HG03378 (cell line): ENCODE results near the gene TREH.
"Not testable (repeated sequence)": the region's sequence is repeated elsewhere in the genome, so short reads cannot be mapped to it uniquely, and the experiment has no call there.

Source experiments
- ATAC-seq: cut with Tn5 transposase; IDR thresholded peaks from one replicate; pipeline ENCODE4 v1.9.1; 2021; ENCODE audit warnings: mild to moderate bottlenecking, moderate library complexity; ENCODE audit not compliant: unreplicated experiment

TREH gene

DNA sequence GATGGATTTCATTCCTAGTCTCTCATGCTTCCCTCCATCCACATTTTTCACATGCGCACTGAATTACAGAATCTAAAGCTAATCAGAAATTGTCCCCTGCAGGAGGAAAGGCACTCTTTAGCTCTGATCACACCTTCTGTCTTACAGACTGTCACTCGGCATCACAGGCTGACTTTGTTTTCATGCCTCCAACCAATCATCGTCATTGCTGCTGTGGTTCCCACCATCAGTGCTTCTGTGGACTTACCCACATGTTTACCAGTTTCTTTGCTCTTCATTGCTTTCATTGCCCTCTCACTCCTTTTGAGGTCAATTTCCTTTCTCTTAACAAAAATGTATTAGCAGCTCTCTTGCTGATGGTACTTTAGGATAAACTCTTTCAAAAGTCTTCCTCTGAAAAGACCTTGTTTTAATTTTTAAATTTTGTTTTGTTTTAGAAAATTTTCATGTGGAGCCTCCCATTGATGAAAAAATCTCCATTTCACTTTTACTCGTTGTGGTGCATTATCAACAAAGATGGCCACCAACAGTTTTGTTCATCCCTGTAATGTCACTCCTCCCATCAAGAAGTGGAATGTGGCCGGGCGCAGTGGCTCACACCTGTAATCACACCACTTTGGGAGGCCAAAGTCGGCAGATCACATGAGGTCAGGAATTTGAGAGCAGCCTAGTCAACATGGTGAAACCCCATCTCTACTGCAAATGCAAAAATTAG lies 20.2 kb upstream of the TREH start:
- no peak for ATAC-seq

DNA sequence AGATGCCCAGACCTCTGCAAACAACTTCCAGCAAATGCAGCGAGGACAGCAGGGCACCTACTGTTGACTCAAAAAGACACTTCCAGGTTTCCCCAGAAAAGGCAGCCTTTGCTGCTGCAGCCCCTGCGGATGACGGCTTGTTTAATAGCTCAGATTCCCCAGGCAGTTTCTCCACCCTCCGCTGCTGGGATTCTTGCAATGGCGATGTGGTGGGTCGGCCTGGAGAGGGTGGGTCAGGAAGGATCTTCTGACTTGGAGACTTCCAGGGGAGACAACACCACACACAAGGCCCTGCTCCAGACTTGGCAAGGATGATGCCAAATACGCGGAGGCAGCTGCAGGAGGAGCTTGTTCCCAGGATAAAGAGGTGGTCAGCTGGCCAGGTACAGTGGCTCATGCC lies 17.9 kb upstream of the TREH start:
- ATAC-seq: no peak

DNA sequence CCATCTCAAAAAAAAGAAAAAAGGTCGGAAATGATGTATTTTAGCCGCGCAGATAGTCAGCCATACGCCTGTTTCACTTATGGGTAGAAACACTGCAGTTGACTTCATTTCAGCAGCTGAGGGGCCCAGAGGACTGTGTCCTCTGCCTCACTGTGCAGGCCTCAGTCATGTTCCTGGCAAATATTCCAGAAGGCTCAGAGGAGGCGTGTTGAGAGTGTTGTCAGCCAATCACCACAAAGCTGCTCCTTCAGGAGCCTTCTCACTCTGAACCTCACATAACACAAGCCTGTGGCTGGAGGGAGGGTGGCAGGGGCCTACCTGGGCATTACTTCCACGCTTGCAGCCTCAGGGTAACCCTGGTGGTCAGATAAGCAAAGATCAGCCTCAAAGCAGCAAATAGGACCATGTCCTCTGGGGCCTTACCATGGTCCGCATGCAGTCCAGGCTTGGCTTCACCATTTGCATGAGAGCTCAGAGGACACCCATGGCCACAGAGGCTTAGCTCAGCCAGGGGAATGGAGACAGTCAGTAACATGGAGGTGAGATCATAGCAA lies 17.3 kb upstream of the TREH start:
- ATAC-seq: no peak

DNA sequence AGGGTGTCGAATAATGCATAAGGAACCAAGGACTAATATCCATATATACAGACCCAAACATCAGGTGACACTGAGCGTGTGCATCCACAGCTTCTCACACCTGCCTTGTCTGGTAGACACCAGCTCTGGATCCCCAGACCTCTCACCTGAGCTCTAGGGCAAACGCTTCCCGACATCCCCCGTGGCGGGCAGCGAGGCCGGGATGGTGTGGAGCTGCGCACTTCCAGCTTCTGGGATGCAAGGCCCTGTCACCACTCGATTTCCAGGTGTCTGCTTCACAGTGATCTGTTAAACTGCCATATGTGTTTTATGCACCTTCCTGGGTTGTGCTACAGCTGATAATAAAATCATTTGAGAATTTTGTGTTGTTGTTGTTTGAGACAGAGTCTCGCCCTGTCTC lies 15.3 kb upstream of the TREH start:
- ATAC-seq: no peak

DNA sequence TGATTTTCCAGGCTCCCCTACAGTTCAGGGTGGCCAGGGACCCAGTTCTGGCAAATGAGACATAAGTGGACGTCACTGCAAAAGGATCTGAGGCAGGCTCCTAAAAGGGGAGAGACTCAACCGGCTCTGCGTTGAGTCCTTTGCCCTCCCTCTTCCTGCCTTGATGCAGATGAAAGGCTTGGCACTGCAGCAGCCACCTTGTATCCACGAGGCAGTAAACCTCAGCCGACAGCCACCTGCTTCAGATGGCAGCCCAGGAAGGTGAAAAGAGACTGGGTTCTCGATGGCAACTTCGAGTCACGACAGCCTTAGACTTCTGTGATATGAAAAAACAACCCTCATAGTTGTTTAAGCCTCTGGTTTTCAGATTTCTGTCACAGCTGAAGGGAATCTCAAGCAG lies 14.7 kb upstream of the TREH start:
- no peak for ATAC-seq

DNA sequence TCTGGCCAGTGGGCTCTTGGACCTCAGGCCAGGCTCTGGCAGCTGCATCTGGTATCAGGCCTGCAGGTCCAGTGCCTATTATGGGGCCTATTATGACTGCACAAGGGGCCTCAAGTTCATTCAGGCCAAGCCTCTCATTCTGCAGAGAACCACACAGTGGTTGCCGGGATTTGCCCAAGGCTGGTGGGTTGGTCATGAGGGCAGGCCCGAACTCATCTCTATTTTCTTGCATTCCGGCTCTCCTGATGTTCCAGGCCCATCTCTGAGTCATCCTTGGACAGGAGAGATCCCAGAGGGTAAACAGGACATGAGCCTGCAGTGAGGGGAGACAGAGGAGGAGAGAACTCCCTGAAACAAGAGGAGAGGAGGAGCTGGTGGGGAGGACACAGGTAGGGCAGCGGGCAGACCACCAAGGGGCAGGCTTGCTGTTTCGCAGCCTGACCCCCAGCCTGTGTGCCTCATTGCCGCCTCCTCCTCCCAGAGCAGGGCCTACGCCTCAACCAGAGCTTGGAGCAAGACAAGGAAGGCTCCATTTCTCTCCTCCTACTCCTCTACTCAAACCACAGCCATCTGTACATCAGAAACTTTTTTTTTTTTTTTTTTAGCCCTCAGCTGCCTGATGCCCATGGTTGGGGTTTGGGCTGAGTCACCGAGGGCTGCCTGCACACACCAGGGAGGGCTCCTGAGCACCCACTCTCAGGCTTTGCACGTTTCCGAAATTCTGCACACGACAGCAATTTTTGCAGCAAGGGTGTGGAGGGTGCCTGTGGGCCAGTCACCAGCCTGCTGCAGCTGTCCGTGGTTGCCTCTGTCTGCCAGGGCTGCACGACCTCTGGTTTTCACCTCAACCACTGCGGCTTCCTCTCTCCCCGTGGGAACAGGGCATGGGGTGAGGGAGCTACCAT lies 12.7 kb upstream of the TREH start:
- no peak for ATAC-seq

DNA sequence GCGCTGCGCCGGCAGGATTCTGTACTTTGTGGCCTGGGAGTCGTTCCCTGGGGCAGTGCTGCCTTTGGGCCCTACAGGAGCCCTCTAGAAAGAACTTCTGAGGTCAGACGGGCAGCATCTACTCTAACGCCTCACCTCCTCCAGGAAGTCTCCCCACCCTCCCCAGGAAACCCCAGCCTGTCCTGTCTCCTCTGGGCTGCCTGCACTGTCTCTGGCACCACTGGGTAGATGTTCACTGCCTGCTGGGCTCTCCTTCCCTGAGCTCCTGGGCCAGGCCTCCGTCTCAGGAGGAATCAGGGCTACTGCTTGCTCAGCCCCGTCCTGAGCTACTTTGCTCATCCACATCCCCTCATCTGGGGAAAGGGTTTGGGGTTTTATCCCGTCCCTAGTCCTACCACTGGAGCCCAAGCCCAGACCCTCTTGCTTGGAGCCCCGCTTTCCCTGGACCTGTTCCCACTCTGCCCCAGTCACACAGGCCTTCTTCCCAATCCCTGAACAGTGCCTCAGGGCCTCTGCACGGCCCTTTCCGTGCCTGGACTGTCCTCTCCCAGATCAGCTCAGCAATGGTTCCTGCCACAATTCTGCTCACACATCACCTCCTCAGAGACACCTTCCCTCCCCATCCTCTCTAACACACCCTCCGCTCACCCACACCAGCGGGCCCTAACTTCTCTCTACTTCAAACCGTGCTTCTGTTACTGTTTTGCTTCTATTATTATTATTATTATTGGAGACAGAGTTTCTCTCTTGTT lies 11.3 kb upstream of the TREH start:
- no peak for ATAC-seq

DNA sequence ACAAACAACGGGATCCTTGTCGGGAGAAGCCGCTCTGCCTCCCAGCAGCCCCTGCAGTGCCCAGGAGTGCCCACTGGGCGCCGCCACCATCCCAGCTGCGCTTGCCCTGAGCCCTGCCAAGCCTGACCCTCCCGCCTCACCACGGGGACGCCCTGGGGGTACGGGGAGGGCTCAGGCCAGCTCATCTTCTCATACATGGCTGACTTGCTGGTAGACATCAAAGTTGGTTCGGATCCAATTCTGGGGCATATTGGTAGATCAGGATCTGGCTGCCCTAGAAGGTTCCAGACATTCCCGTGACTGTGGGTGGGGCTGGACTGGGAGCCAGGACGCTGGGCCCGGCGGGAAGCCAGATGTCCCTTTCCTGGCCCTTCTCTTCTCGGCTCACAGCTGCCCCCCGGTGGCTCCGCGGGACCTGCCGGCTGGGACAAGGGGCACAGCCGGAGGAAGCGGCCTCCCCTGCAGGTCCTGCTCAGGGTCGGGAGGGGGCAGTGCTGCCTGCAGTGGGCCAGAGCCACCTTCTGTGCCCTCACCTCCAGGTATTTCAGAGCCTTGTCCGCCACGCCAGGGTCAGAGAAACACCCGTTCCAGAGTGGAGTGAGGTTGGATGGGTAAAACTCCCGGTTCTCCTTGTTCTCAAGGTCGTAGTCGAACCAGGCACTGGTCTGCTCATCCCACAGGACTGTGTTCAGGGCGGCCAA lies 10.6 kb upstream of the TREH start:
- peak; percentile 48 for ATAC-seq

DNA sequence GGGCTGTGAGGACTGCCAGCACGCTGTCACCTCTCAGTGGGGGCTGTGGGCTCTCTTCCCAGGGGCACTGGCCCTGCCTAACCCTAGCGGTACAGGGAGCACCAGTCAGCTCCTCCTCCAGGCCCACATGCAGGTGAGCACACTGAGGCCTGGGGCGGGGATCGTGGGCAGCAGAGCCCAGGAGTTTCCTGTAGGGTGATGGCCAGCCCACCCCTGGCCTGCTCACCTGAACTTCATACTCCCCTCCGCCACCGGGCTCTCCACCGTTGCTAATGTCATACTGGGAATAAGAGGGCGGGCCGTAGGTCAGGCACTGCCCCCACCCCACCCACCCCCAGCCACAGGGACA lies 10.0 kb upstream of the TREH start:
- ATAC-seq: no peak

DNA sequence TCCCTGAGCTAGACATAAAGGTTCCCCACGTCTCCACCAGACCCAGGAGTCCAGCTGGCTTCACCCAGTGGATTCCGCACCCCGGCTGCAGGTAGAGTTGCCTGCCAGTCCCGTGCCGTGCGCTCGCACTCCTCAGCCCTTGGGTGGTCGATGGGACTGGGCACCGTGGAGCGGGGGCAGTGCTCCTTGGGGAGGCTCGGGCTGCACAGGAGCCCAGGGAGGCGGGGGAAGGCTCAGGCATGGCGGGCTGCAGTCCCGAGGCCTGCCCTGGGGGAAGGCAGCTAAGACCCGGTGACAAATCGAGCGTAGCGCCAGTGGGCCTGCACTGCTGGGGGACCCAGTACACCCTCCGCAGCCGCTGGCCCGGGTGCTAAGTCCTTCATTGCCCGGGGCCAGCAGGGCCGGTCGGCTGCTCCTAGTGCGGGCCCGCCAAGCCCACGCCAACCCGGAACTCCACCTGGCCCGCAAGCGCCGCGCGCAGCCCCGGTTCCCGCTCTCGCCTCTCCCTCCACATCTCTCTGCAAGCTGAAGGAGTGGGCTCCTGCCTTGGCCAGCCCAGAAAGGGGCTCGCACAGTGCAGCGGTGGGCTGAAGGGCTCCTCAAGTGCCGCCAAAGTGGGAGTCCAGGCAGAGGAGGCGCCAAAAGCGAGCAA lies 9.5 kb upstream of the TREH start:
- no peak for ATAC-seq

DNA sequence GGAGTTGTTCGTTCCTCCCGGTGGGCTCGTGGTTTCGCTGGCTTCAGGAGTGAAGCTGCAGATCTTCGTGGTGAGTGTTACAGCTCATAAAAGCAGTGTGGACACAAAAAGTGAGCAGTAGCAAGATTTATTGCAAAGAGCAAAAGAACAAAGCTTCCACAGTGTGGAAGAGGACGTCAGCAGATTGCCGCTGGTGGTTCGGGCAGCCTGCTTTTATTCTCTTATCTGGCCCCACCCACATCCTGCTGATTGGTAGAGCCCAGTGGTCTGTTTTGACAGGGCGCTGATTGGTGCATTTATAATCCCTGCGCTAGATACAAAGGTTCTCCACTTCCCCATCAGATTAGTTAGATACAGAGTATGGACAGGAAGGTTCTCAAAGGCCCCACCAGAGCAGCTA lies 8.9 kb upstream of the TREH start:
- ATAC-seq: not testable (repeated sequence)

DNA sequence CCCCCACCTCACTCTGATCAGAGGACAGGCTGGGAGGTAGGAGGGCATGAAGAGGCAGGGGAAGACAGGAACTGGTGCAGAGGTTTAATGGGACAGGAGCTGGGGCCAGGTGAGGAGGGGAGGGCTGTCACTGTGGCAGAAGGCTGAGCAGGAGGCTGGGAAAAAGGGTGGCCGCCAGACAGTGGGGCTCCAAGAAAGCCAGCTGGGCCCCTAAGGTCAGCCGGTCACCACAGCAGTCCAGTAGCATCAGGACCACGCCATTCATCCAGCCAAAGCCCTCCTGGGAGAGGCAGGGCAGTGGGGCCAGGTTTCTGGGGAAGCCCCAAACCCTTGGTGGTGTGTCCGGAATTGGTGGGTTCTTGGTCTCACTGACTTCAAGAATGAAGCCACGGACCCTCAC lies 8.5 kb upstream of the TREH start:
- no peak for ATAC-seq

DNA sequence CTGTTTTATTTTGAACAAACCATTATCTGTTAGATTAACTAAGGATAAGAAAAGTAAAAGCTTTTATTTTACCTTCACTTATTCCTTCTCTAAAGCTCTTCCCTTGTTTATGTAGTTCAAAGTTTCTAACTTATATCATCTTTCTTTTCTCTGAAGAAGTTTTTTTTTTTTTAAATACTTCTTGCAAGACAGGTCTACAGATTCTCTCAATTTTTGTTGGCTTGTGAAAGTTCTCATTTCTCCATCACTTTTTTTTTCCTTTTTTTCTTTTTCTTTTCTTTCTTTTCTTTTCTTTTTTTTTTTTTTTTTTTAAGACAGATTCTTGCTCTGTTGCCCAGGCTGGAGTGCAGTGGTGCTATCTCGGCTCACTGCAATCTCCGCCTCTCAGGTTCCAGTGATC lies 4.7 kb upstream of the TREH start:
- ATAC-seq: no peak

DNA sequence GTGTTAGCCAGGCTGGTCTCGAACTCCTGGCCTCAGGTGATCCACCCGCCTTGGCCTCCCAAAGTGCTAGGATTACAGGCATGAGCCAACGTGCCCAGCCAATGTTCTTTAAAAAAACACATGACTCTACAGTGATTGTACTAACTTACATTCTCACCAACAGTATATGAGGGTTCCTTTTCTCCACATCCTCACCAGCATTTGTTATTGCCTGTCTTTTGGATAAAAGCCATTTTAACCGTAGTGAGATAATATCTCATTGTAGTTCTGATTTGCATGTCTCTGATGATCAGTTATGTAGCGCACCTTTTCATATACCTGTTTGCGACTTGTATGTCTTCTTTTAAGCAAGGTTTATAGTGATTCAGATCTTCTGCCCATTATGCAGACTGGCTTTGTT lies 3.5 kb upstream of the TREH start:
- ATAC-seq: not testable (repeated sequence)

DNA sequence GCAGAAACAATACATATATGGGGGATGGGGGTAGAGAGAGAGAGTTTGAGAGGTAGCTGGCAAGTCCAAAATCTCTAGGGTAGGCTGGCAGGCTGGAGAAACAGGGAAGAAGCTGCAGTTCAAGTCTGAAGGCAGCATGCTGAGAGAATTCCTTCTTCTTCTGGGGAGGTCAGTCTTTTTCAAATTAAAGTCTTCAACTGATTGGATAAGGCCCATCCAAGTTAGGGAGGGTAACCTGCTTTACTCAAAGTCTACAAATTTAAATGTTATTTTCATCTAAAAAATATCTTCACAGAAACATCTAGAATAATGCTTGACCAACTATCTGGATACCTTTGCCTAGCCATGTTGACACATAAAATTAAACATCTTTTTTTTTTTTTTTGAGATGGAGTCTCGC lies 2.9 kb upstream of the TREH start:
- no peak for ATAC-seq

DNA sequence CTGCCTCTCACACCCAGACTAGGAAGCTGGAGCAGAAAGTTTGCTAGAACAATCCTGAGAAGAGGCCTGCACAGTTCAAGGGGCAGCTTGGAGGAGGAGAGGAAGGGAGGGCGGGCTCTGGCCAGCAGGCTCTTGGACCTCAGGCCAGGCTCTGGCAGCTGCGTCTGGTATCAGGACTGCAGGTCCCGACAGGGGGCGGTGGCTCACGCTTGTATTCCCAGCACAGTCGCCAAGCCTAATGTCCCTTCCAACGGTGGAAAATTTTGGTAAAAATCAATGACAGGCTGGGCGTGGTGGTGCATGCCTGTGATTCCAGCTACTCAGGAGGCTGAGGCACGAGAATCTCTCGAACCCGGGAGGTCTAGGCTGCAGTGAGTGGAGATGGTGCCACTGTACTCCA lies 542 bp downstream of the TREH start:
- ATAC-seq: not testable (repeated sequence)

DNA sequence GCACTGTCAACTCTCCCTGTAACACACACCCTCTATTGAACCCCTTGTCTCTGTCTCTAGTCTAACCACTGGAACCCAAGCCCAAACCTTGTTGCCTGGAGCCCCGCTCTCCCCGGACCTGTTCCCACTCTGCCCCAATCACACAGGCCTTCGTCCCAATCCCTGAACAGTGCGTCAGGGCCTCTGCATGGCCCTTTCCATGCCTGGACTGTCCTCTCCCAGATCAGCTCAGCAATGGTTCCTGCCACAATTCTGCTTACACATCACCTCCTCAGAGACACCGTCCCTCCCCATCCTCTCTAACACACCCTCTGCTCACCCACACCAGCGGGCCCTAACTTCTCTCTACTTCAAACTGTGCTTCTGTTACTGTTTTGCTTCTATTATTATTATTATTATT lies 1.5 kb downstream of the TREH start:
- no peak for ATAC-seq

DNA sequence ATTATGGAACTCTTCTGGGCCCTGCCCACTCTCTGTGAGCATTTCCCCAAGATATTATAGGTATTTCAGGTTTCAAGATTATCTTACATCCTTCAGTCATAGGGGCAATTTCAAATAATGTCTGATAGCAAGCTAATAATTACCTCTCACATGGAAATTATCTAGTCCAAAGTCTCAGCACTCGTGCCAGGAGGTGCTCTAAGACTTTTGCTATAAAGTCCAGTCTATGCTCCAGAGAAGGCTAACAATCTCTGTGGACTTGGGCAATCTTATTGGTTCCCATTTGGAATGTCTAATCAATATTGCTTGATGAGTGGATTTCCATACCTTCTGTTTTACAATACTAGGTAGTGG lies 5.4 kb downstream of the TREH start:
- no peak for ATAC-seq

DNA sequence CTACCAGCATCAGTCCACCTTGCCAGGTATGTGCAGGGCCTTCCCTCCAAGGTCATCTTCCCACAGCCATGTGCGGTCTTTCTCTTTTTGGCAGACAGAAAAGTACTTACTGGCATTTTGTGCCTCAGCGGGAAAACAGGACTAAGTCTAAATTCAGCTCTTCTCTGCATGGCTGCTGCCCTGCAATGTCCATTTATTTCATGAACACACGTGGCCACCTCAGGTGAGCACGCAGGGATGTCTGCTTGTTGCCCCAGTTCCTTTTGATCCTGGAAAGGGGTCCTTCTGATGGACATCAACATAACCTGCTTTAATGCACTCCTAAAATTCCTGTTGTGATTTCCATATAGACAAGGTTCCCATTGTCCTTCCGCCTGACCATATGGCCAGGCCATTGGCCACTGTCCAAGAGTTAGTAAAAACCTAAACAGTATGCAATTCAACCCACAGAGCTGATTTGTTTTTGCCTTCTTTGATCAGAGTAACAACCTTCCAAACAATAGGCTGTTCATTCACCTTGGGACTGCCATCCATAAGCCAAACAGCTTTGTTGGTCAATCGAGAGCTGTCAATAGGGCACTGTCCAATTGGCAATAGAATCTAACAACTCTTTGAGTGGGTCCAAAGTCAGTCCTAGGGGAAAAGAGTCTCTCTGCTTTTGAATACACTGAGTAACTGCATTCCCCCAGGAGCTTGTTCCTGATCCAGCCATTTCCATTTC lies 5.9 kb downstream of the TREH start:
- no peak for ATAC-seq

DNA sequence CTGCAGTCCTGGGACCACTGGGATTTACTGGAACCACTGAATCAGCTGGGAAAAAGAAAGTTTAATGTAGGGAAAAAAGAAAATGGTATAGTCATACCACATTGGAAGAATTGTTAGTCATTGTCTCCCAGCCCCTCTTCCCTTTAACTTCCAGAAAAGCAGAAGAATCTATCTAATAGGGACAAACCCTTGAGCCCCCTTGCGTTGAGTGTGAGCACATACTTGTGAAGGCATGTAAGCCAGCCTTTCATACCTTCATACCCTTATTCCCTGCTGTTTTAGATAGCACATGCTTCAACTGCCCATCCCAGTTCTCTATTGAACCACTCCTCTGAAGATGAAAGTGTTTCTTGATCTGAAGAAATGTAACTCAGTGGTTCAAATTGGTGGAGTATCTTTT lies 6.6 kb downstream of the TREH start:
- ATAC-seq: no peak
